Muscle of leg (tissue), 11 donors: ENCODE data around the gene FCER2. TPM values are rescaled to one million over a fixed set of nuclear protein-coding genes. Genes with fewer than 3 reads are reported as not detected.

ENCODE experiments used
- DNase-seq: peaks from one replicate; pipeline ENCODE4 v3.0.0; 2013
- H3K27ac ChIP-seq: one replicate; pipeline ENCODE4 v1.5.1; 2013; ENCODE audit warnings: mild to moderate bottlenecking, low read length, control low read depth
- H3K27me3 ChIP-seq: one replicate; pipeline ENCODE4 v1.6.1; 2013; ENCODE audit warnings: low read length; ENCODE audit not compliant: control insufficient read depth, insufficient read depth
- H3K36me3 ChIP-seq: one replicate; pipeline ENCODE4 v1.6.1; 2013; ENCODE audit warnings: low read length; ENCODE audit not compliant: control insufficient read depth, insufficient read depth
- H3K4me1 ChIP-seq: one replicate; pipeline ENCODE4 v1.6.1; 2013; ENCODE audit warnings: low read length; ENCODE audit not compliant: control insufficient read depth, insufficient read depth
- H3K4me3 ChIP-seq: one replicate; pipeline ENCODE4 v1.5.1; 2013; ENCODE audit warnings: low read length, control low read depth
- H3K9me3 ChIP-seq: replicated peaks from 2 replicates; pipeline ENCODE4 v1.6.1; 2013; ENCODE audit warnings: low read depth, low read length; ENCODE audit not compliant: control insufficient read depth
- WGBS: methylation state at CpG from one replicate; pipeline ENCODE4 v1.1.5; 2013; ENCODE audit warnings: missing lambda C conversion rate; ENCODE audit not compliant: insufficient coverage; 5-methylcytosine and 5-hydroxymethylcytosine counted together
- polyA plus RNA-seq, 8 donors: library from polyadenylated mRNA; unstranded; fragments of 120-200 nt; gene quantifications; one replicate each; pipeline versions ENCODE4 v1.2.1 to v1.2.3, GENCODE V29; 2013; ENCODE audit warnings: inconsistent platforms in 1 of 8, low replicate concordance in 1 of 8; ENCODE audit not compliant: insufficient read length in 8 of 8, insufficient read depth in 1 of 8
- total RNA-seq: library from RNA; stranded (reverse); fragments of 120-200 nt; gene quantifications from one replicate; pipeline ENCODE4 v1.2.4, GENCODE V29; 2013

The FCER2 gene
- total and polyA plus RNA-seq, 9 donors: 0.16 to 1.0 (median 0.41) TPM

DNA sequence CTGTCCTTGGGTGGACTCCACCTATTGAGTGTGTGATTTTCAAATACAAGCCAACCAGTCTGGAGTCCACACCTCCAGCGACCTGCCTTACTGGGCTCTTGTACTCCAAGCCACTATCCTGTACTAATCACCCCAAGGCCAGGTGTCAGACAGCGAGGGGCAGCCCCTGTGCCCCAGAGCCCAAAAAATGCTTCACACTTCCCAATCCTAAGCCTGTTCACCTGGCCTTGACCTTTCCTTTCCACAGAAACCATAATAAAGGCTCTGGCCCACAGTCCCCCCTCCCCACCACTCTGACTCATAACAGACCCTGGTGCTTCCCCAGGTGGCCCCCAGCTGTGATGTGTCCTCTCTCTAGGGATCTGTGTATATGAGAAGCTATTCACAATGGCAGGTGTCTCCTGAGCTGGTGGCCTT is 41.5 kb upstream of the FCER2 start:
- Histone ChIP-seq H3K27ac (no peak overlapping the region), H3K27me3 (peaks cover 2% of the 10 kb centered on the region), H3K4me3 (no peak overlapping the region), H3K9me3 (no peaks in the 10 kb centered on the region), H3K36me3 (no peaks in the 10 kb centered on the region), H3K4me1 (peaks cover 3% of the 10 kb centered on the region)
- no peak for DNase-seq
- 65% methylated on average over 2 of the region's 2 CpGs for WGBS

DNA sequence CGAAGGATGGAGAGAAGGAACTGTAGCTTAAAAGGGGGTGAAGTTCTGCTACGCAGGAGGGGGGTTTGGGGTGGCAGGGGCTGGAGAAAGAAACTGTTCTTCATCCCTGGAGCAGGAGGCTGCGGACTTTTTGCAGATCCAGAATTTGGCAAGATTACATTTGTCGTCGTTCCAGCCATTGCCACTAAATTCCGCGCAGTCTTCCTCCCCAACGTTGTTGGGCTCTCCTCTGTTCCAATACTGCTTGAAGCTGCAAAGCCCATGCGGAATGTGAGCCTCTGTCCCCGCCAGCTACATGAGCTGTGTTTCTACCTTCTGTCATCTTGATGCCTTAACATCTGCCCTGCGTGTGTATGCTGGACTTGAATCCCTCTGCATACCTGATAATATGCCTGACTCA is 41.1 kb upstream of the FCER2 start:
- no peaks in the 10 kb centered on the region for H3K9me3 ChIP-seq
- no peaks in the 10 kb centered on the region for H3K36me3 ChIP-seq
- H3K4me1 ChIP-seq: peaks cover 3% of the 10 kb centered on the region
- no peak overlapping the region for H3K4me3 ChIP-seq
- H3K27ac ChIP-seq: no peak overlapping the region
- peaks cover 2% of the 10 kb centered on the region for H3K27me3 ChIP-seq
- no peak for DNase-seq
- 67% methylated on average over 10 of the region's 11 CpGs for WGBS

DNA sequence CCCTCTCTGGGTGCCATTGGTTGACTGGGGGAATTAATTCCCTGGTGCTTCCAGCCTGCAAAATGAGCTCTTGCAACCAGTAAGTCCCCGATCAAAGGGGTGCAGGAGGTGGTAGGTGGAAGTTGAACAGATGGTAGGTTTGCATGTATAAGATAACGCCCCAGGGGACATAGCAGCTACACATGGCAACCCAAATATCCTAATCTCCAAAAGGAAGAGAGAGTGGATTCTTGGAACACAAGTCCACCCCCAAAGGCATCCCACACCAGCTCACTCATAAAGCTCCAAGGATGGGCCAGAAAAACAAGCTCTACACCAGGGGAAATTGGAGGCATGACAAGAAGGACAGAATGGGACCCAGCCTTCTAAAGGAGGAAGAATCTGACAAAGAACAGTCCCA is 40.6 kb upstream of the FCER2 start:
- no peaks in the 10 kb centered on the region for H3K9me3 ChIP-seq
- no peak for DNase-seq
- H3K36me3 ChIP-seq: no peaks in the 10 kb centered on the region
- H3K27ac ChIP-seq: no peak overlapping the region
- peaks cover 2% of the 10 kb centered on the region for H3K27me3 ChIP-seq
- H3K4me1 ChIP-seq: peaks cover 3% of the 10 kb centered on the region
- WGBS: 83% methylated on average over 1 of the region's 2 CpGs
- H3K4me3 ChIP-seq: no peak overlapping the region

DNA sequence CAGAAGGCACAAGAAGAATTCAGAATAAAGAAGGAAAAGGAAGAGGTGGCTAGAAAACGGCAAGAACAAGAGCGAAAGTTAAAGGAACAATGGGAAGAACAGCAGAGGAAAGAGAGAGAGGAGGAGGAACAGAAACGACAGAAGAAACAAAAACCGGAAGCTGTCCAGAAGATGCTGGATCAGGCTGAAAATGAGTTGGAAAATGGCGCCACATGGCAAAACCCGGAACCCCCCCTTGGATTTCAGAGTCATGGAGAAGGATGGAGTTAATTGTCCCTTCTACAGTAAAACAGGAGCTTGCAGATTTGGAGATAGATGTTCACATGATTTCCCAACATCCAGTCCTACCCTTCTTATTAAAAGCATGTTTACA is 38.7 kb upstream of the FCER2 start:
- DNase-seq: no peak
- Histone ChIP-seq H3K27me3 (peaks cover 2% of the 10 kb centered on the region), H3K4me3 (no peak overlapping the region), H3K9me3 (no peaks in the 10 kb centered on the region), H3K4me1 (peaks cover 3% of the 10 kb centered on the region), H3K27ac (no peak overlapping the region), H3K36me3 (no peaks in the 10 kb centered on the region)
- 71% methylated on average over 4 of the region's 6 CpGs for WGBS

DNA sequence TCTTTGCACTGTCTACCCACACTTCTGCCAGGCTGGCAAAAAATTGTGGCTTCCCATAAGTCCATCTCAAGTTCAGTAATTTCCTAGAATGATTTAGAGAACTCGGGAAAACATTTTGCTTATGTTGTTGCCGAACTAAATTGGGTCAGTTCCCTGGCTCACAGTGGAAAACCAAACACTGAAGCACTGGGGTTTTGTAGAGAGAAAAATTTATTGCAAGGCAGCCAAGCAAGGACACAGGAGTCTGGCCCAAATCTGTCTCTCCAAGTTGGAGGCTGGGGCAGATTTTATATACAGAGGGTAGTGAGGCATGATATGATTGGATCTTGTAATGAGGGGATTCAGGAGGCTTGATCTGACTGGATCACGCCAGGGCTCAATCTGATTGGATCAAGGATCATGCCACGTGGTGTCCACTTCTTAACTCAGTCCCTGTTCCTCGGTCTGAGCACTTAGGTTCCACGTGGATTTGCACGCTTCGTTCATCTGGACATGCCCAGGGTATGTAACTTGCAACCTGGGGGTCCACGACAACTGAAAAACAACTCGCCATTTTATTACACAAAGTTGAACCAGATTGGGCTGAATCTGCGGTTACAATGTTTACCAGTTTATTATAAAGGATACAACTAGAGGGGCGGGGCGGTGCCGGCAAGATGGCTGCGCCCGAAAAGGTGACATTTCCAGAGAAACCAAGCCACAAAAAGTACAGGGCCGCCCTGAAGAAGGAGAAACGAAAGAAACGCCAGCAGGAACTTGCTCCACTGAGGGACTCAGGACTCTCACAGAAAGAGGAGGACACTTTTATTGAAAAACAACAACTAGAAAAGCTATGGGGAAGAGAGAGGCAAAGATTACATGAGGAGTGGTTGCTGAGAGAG is 38.1 kb upstream of the FCER2 start:
- Histone ChIP-seq H3K4me1 (peaks cover 3% of the 10 kb centered on the region), H3K9me3 (no peaks in the 10 kb centered on the region), H3K36me3 (no peaks in the 10 kb centered on the region), H3K27me3 (peaks cover under 1% of the 10 kb centered on the region), H3K4me3 (no peak overlapping the region), H3K27ac (no peak overlapping the region)
- no peak for DNase-seq
- 73% methylated on average over 12 of the region's 19 CpGs for WGBS

DNA sequence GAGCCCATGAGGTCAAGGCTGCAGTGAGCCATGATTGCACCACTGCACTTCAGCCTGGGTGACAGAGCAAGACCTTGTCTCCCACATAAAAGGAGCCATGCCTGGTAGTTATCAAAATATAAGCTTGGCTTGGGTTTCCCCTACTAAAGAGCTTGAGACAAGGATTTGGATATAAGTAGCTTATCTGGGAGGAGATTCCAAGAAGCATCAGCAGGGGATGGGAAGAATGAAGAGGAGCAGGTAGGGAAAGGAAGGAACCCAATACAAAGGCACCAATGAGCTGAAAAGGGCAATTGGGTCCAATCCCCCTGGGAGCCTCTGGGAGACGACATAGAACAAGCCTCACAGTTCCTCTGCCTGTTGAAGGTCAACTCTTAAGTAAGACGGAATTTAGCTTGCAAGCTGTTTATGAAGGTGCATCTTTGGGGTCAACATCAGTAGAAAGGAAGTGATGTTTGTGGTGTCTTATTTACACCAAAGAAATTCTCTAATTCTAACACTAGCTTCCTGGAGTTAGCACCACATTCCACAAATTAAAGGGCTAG is 37.4 kb upstream of the FCER2 start:
- Histone ChIP-seq H3K27me3 (peaks cover 2% of the 10 kb centered on the region), H3K4me3 (no peak overlapping the region), H3K4me1 (peaks cover 3% of the 10 kb centered on the region), H3K36me3 (no peaks in the 10 kb centered on the region), H3K9me3 (no peaks in the 10 kb centered on the region), H3K27ac (no peak overlapping the region)
- DNase-seq: no peak
- WGBS: no CpG with 5 or more reads among the region's 2 CpGs

DNA sequence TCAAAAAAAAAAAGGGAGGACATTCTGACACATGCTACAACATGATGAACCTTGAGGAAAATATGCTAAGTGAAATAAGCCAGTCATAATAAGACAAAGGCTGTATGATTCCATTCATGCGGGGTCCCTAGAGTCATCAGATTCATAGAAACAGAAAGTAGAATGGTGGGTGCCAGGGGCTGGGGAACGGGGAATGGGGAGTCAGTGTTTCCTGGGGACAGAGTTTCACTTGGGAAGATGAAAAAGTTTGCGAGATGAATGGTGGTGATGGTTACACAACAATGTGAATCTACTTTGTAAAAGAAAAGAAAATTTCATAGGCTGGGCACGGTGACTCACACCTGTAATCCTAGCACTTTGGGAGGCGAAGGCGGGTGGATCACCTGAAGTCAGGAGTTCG is 36.1 kb upstream of the FCER2 start:
- DNase-seq: no peak
- peaks cover 3% of the 10 kb centered on the region for H3K4me1 ChIP-seq
- WGBS: 67% methylated on average over 4 of the region's 7 CpGs
- peaks cover 5% of the 10 kb centered on the region for H3K27me3 ChIP-seq
- no peak overlapping the region for H3K27ac ChIP-seq
- no peaks in the 10 kb centered on the region for H3K36me3 ChIP-seq
- H3K4me3 ChIP-seq: no peak overlapping the region
- no peaks in the 10 kb centered on the region for H3K9me3 ChIP-seq

DNA sequence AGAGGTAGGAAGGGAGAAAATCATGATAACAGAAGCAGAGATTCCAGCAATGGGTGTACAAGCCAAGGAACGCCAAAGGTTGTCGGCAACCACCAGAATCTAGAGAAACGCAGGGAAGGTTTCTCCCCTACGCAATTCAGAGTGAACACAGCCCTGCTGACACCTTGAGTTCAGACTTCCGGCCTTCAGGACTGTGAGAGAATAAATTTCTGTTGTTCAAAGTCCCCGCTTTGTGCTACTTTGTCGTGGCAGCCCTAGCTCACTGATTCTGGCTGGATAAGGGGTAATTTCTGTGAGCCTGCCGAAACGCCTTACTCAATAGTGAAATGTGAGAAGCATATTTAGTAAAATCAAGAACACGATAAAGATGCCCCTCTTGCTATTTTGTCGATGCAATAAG is 35.3 kb upstream of the FCER2 start:
- DNase-seq: no peak

DNA sequence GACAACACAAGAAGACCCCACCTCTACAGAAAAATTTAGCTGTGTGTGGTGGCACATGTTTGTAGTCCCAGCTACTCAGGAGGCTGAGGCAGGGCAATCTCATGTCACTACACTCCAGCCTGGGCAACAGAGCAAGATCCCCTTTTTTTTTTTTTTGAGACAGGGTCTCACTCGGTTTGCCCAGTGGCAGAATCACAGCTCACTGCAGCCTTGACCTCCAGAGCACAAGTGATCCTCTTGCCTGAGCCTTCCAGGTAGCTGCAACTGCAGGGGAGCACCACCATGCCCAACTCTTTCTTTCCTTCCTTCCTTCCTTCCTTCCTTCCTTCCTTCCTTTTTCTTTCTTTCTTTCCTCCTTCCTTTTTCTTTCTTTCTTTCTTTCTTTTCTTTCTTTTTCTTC is 34.2 kb upstream of the FCER2 start:
- no peaks in the 10 kb centered on the region for H3K36me3 ChIP-seq
- WGBS: 62% methylated on average over 1 of the region's 1 CpG
- H3K9me3 ChIP-seq: no peaks in the 10 kb centered on the region
- H3K27ac ChIP-seq: no peak overlapping the region
- no peak overlapping the region for H3K4me3 ChIP-seq
- H3K27me3 ChIP-seq: peaks cover 19% of the 10 kb centered on the region
- H3K4me1 ChIP-seq: peaks cover 3% of the 10 kb centered on the region
- no peak for DNase-seq

More for the DNA sequence above, 35.3 kb upstream of the FCER2 start:
- 95% methylated on average over 9 of the region's 11 CpGs for WGBS
- Histone ChIP-seq H3K9me3 (no peaks in the 10 kb centered on the region), H3K27me3 (peaks cover 9% of the 10 kb centered on the region), H3K4me3 (no peak overlapping the region), H3K27ac (no peak overlapping the region), H3K4me1 (peaks cover 3% of the 10 kb centered on the region), H3K36me3 (no peaks in the 10 kb centered on the region)

DNA sequence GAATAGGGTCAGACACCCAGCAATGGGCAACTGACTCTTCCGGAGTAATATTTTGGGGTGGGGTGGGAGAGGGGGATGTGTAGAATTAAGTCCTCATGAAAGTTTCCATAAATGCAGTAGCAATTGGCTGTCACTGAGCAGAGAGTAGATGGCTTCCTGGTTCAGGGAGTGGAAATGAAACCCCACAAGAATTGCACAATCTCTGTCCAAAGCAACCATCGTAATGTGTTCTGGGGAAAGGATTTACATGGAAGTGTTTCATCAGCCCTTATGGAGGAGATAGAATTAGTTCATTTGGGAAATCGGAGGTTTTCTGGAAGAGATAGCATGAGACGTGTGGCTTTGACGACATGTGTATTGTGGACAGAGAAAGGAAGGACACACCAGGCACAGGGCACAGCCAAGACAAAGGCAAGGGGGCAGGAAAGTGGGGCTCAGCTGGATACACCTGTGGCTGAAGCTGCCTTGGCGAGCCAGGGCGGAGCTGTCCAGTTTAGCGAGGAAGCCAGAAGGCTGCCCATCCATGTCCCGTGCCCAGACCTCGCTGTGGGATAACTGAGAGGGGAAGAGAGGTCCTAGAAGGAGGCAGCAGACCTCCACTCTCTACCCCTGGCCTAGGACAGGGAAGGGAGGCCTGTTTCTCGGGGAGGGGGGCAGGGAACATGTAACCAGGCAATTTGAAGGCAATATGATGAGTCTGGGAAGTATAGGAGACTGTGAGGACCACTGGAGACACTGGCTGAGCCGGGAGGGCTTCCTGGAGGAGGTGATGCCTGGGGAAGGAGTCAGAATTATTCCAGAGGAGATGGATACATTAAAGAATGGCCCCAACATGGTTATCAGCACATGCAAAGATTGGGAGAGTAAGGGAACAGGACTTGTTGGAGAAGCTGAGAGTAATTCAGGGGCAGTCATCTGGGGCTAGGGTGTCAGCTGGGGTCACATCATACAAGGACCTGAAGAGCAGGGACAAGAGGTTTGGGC is 32.6 kb upstream of the FCER2 start:
- no peaks in the 10 kb centered on the region for H3K9me3 ChIP-seq
- DNase-seq: peak; percentile 68
- no peaks in the 10 kb centered on the region for H3K4me1 ChIP-seq
- H3K27ac ChIP-seq: no peak overlapping the region
- 58% methylated on average over 8 of the region's 12 CpGs for WGBS
- H3K36me3 ChIP-seq: no peaks in the 10 kb centered on the region
- no peak overlapping the region for H3K4me3 ChIP-seq
- peaks cover 36% of the 10 kb centered on the region for H3K27me3 ChIP-seq
